ENCODE data around the gene EML6.

EML6 gene

DNA sequence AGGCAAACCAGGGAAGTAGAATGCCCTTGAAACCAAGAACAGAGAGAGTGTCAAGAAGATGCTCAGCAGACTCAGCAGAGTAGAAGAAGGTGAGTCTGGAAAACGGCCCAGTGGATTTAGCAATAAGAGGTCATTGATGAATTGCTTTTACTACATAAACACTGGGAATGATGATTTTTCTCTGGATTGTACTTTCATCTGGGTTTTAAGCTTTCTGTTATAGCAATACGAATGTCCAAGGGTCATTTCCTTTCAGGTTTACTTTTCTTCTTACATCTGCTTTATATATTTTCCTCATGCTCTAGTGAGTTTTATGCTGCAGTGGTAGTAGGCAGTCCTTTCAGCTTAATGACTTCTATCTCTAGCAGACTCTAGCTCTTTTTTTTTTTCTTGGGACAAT, 16.9 kb downstream of the EML6 start:
- TF ChIP-seq, protein P1, sequence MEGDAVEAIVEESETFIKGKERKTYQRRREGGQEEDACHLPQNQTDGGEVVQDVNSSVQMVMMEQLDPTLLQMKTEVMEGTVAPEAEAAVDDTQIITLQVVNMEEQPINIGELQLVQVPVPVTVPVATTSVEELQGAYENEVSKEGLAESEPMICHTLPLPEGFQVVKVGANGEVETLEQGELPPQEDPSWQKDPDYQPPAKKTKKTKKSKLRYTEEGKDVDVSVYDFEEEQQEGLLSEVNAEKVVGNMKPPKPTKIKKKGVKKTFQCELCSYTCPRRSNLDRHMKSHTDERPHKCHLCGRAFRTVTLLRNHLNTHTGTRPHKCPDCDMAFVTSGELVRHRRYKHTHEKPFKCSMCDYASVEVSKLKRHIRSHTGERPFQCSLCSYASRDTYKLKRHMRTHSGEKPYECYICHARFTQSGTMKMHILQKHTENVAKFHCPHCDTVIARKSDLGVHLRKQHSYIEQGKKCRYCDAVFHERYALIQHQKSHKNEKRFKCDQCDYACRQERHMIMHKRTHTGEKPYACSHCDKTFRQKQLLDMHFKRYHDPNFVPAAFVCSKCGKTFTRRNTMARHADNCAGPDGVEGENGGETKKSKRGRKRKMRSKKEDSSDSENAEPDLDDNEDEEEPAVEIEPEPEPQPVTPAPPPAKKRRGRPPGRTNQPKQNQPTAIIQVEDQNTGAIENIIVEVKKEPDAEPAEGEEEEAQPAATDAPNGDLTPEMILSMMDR (conservative IDR thresholded peaks at IDR 0.05; ENCODE audit: low read length) = no peak
- no peak for TF ChIP-seq EZH2phosphoT487 (IDR thresholded peaks at IDR 0.05; ENCODE audit: borderline replicate concordance)
- H3K4me2 ChIP-seq (ENCODE audit: low read depth, low read length, poor library complexity, severe bottlenecking) = no peak overlapping the region
- H3F3A ChIP-seq (ENCODE audit: low read depth) = no peaks in the 10 kb centered on the region
- H3K27me3 ChIP-seq (ENCODE audit: insufficient read depth, low read length, poor library complexity, severe bottlenecking) = no peaks in the 10 kb centered on the region
- no peaks in the 10 kb centered on the region for H3K9me2 ChIP-seq (replicated peaks; ENCODE audit: low read depth, low read length)
- H3K4me1 ChIP-seq (ENCODE audit: insufficient read depth, low read length, poor library complexity, severe bottlenecking) = no peaks in the 10 kb centered on the region
- no peak overlapping the region for H3K9ac ChIP-seq (ENCODE audit: low read depth, low read length, poor library complexity, severe bottlenecking)
- no peaks in the 10 kb centered on the region for H4K20me1 ChIP-seq (ENCODE audit: insufficient read depth, low read length, poor library complexity, severe bottlenecking)
- H3K4me3 ChIP-seq (ENCODE audit: low read length, poor library complexity, severe bottlenecking) = no peak overlapping the region
- no peaks in the 10 kb centered on the region for H3K9me3 ChIP-seq (ENCODE audit: insufficient read depth, low read depth, low read length)
- H3K79me2 ChIP-seq (ENCODE audit: insufficient read depth, low read length) = no peaks in the 10 kb centered on the region
- H3K36me3 ChIP-seq (ENCODE audit: insufficient read depth, low read length) = no peaks in the 10 kb centered on the region
- no peak overlapping the region for H2AFZ ChIP-seq (ENCODE audit: low read length)

DNA sequence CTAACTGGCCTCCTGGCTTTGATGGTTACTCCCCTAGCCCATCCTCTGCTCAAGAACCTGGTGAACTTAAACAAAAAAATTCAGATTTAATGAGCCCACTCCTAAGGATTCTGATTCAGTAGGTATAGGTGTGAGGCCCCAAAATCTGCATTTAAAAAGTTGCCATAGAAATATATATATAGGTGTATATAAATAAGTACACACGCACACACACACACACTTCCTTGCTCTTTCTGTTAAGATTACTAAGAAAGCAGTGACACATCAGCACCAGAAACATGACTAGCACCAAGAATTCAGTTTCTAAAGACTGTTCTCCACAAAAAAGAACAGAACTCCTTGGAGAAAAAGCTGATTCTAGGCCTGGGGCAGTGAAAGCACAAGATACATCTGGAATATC, 17.8 kb downstream of the EML6 start:
- no peaks in the 10 kb centered on the region for H3K79me2 ChIP-seq (ENCODE audit: insufficient read depth, low read length)
- H3F3A ChIP-seq (ENCODE audit: low read depth) = no peaks in the 10 kb centered on the region
- no peak overlapping the region for H3K4me2 ChIP-seq (ENCODE audit: low read depth, low read length, poor library complexity, severe bottlenecking)
- H3K27me3 ChIP-seq (ENCODE audit: insufficient read depth, low read length, poor library complexity, severe bottlenecking) = no peaks in the 10 kb centered on the region
- H3K4me1 ChIP-seq (ENCODE audit: insufficient read depth, low read length, poor library complexity, severe bottlenecking) = no peaks in the 10 kb centered on the region
- no peaks in the 10 kb centered on the region for H3K9me3 ChIP-seq (ENCODE audit: insufficient read depth, low read depth, low read length)
- no peak overlapping the region for H3K9ac ChIP-seq (ENCODE audit: low read depth, low read length, poor library complexity, severe bottlenecking)
- H2AFZ ChIP-seq (ENCODE audit: low read length) = no peak overlapping the region
- H3K4me3 ChIP-seq (ENCODE audit: low read length, poor library complexity, severe bottlenecking) = no peak overlapping the region
- TF ChIP-seq EZH2phosphoT487 (IDR thresholded peaks at IDR 0.05; ENCODE audit: borderline replicate concordance) = no peak
- TF ChIP-seq, protein P1 (conservative IDR thresholded peaks at IDR 0.05; ENCODE audit: low read length) = no peak
- H3K36me3 ChIP-seq (ENCODE audit: insufficient read depth, low read length) = no peaks in the 10 kb centered on the region
- H3K9me2 ChIP-seq (replicated peaks; ENCODE audit: low read depth, low read length) = no peaks in the 10 kb centered on the region
- H4K20me1 ChIP-seq (ENCODE audit: insufficient read depth, low read length, poor library complexity, severe bottlenecking) = no peaks in the 10 kb centered on the region

DNA sequence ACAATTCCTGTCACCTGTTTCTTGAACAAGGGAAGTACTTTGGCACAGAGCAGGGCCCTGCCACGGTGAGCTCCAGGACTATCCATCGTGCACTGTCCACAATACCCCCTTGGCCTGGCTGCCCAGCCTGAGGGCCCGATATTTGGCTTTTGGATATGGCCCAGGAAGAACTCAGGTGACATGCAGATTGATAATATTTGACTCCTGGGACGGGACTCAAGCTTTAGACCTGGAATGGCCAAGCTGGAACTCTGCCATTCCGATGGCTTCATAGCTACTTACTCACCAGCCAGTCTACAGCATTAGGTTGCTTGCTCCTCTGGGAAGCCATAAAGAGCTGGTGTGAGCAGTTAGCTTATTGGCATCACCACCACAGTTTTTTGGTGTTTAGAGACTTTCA, 26.6 kb downstream of the EML6 start:
- H3K4me3 ChIP-seq (ENCODE audit: low read length, poor library complexity, severe bottlenecking) = no peak overlapping the region
- no peaks in the 10 kb centered on the region for H3K4me1 ChIP-seq (ENCODE audit: insufficient read depth, low read length, poor library complexity, severe bottlenecking)
- H3K27me3 ChIP-seq (ENCODE audit: insufficient read depth, low read length, poor library complexity, severe bottlenecking) = no peaks in the 10 kb centered on the region
- no peaks in the 10 kb centered on the region; the same call in 1 of the 2 replicates for H3K9me2 ChIP-seq (replicated peaks; ENCODE audit: low read depth, low read length)
- no peaks in the 10 kb centered on the region for H4K20me1 ChIP-seq (ENCODE audit: insufficient read depth, low read length, poor library complexity, severe bottlenecking)
- no peaks in the 10 kb centered on the region for H3K9me3 ChIP-seq (ENCODE audit: insufficient read depth, low read depth, low read length)
- H2AFZ ChIP-seq (ENCODE audit: low read length) = no peak overlapping the region
- no peaks in the 10 kb centered on the region for H3K79me2 ChIP-seq (ENCODE audit: insufficient read depth, low read length)
- TF ChIP-seq, protein P1 (conservative IDR thresholded peaks at IDR 0.05; ENCODE audit: low read length) = no peak
- no peak for TF ChIP-seq EZH2phosphoT487 (IDR thresholded peaks at IDR 0.05; ENCODE audit: borderline replicate concordance)
- no peaks in the 10 kb centered on the region for H3F3A ChIP-seq (ENCODE audit: low read depth)
- no peak overlapping the region for H3K9ac ChIP-seq (ENCODE audit: low read depth, low read length, poor library complexity, severe bottlenecking)
- no peaks in the 10 kb centered on the region for H3K36me3 ChIP-seq (ENCODE audit: insufficient read depth, low read length)
- H3K4me2 ChIP-seq (ENCODE audit: low read depth, low read length, poor library complexity, severe bottlenecking) = no peak overlapping the region
